Measurements from ENCODE around the gene JADE3.
A peak's percentile ranks its signal among the peaks of the same experiment; 100 is the strongest.

Gene JADE3

DNA sequence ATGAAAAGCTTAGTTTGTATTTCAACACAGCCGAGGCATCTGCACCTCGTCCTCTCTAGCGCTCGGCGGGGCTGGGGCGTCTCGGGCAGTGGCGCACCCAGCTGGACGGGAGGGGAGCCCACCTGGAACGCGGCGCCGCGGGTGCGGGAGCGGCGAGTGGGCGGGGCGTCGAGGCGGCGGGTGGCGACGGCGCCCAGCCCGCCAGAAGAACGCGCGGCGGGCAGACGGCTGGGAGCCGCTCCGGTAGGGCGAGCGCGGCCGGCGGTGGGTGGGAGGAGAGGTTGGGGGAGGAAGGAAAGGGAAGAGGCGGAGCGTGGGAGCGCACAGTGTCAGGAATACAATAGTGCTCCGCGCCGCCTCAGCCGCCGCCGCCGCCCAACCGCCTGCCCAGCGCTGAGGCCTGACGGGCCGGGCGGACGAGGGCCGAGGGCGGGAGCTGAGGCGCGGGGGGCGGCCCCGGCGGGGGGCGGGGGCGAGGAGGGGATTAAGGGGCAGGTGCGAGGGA lies at the start of gene JADE3:
JADE3 (plus strand) TSS at position 324 of the 505 bp plus-strand sequence. CDS start 72,474 bp downstream, outside the sequence.
- DNase-seq (ENCODE audit: low read depth): peak; percentile 82

DNA sequence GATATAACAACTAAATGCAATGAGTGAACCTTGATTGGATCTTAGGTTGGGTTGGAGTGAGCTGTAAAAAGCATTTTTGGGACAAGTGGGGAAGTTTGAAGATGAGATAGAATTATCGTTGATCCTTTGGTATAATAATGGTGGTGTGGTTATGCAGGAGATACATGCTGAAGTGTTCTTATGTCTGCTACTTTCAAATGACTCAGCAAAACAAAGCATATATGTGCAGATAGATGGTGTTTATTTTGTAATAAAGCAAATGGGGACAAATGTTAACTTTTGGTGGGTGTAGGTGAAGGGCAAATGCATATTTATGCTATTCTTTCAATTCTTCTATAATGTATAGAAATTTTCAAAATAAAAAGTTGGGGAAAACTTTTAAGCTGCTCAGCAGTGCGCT lies 49.1 kb upstream of the JADE3 start:
- DNase-seq (ENCODE audit: low read depth): no peak

DNA sequence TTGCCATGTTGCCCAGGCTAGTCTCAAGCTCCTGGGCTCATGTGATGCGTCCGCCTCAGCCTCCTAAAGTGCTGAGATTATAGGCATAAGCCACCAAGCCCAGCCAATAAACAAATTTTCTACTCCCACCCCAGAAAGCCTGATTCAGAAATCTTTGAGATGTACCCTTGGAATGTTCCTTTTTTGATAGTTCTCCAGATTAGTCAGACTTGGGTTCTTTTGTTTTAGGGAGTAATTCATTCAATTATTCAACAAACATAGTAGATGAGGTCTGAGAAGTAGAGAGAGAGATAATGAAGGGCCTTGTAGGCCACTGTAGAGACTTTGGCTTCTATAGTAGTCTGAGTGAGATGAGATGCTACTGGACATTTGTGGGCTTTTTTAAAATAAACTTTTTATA lies 47.6 kb upstream of the JADE3 start:
- DNase-seq (ENCODE audit: low read depth): peak; percentile 13

DNA sequence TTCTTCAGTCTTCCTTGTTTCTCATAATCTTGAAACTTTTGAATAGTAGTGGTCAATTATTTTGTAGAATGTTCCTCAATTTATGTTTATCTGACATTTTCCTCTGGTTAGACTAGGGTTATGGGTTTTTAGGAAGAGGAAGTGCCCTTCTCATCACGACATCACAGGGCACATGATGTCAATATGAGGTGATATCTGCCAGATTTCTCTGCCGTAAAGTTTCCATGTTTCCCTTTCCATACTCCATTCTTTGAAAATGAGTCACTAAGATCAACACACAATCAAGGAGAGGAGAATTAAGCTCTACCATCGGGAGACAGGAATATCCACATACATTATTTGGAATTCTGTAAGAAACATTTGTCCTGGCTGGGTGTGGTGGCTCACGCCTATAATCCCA lies 46.9 kb upstream of the JADE3 start:
- peak; percentile 75 for DNase-seq (ENCODE audit: low read depth)

- no peak for DNase-seq (ENCODE audit: low read depth)
Observed at GRCh38 chrX:46866726-46867125, 45.5 kb upstream of the JADE3 start.

GRCh38 chrX:46873746-46874145 lies 38.5 kb upstream of the JADE3 start:
- peak; percentile 68 for DNase-seq (ENCODE audit: low read depth)

DNA sequence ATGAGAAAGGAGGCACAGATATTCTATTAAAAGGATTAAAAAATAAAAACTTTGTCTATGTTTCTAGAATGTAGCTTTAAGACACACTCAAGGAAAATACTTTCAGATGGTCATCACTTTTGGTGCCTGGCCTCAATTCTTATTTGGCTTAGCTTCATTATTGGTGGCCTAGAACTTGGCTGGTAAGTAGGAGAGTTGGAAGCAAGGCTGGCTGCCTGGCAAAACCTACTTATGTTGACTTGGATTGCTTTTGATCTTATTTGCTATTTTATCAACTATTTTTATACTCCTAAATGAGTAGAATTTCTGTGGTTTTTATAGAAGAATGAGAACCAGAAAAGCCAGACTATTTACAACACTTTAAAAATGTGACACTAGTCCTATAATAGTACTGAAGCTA lies 35.3 kb upstream of the JADE3 start:
- peak; percentile 6 for DNase-seq (ENCODE audit: low read depth)

- no peak for DNase-seq (ENCODE audit: low read depth)
Observed at GRCh38 chrX:46882266-46882665, 30.0 kb upstream of the JADE3 start.

GRCh38 chrX:46884799-46885198 lies 27.4 kb upstream of the JADE3 start:
- no peak for DNase-seq (ENCODE audit: low read depth)

DNA sequence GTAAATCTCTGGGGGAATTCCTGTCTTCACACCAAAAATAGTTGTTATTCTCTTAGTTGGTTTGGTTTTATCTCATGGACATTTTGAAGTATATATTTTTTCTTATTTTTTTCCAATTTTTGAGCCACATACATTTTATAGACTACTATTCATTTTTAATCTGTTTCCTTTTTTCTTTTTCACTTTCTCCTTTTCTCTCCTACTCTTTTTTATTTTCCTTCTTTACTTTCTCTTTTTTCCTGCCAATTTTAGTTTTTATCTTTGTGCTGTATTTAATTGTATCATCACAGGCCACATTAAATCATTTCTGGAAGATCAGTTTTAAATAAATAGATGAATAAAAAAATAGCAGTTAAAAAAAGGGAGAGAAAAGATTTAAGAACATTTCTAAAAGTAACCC lies 14.0 kb upstream of the JADE3 start:
- no peak for DNase-seq (ENCODE audit: low read depth)

GRCh38 chrX:46903458-46904242 lies 8.6 kb upstream of the JADE3 start:
- DNase-seq (ENCODE audit: low read depth): peak; percentile 80

- DNase-seq (ENCODE audit: low read depth): no peak
Observed at GRCh38 chrX:46904626-46905025, 7.6 kb upstream of the JADE3 start.

DNA sequence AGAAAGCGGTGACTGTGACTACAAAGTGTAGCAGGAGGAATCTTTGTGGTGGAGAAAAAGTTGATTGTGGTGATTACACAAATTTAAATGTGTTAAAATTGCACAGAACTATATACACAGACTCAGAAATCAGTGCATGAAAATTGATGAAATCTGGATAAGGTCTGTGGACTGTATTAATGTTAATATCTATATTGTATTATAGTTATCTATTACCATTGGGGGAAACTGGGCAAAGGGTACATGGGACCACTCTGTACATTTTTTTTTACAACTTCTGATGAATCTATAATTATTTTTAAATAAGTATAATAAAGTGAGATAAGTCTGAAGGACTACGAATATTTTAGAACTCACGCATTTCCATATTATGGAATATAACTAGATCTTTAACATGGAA lies 1.8 kb upstream of the JADE3 start:
- DNase-seq (ENCODE audit: low read depth): no peak

- peak; percentile 58 for DNase-seq (ENCODE audit: low read depth)
Observed at GRCh38 chrX:46912603-46913491, 626 bp downstream of the JADE3 start.

- DNase-seq (ENCODE audit: low read depth): peak; percentile 40
Observed at GRCh38 chrX:46913667-46914066, 1.4 kb downstream of the JADE3 start.

GRCh38 chrX:46916273-46916672 lies 4.1 kb downstream of the JADE3 start:
- no peak for DNase-seq (ENCODE audit: low read depth)

- no peak for DNase-seq (ENCODE audit: low read depth)
Observed at GRCh38 chrX:46917622-46918021, 5.4 kb downstream of the JADE3 start.

GRCh38 chrX:46918434-46918833 lies 6.2 kb downstream of the JADE3 start:
- no peak for DNase-seq (ENCODE audit: low read depth)

DNA sequence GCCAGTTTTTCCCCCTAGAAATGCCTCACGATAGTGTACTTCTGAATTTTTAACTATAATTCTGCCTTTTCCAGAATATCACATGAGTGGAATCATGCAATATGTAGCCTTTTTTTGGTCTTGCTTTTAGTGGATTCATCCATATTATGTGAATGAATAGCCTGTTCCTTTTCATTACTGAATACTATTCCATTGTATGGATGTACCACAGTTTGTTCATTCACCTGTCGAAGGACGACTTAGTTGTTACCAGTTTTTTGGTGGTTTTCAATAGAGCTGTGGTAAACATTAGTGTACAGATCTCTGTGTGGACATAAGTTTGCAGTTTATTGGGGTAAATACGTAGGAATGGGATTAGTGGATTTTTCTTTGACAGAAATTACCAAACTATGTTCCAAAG lies 8.0 kb downstream of the JADE3 start:
- no peak for DNase-seq (ENCODE audit: low read depth)

- no peak for DNase-seq (ENCODE audit: low read depth)
Observed at GRCh38 chrX:46922611-46923010, 10.4 kb downstream of the JADE3 start.

GRCh38 chrX:46927718-46928117 lies 15.5 kb downstream of the JADE3 start:
- no peak for DNase-seq (ENCODE audit: low read depth)

- DNase-seq (ENCODE audit: low read depth): peak; percentile 67
Observed at GRCh38 chrX:46929439-46930261, 17.4 kb downstream of the JADE3 start.
